Fibroblast of gingiva (primary cell): Measurements from ENCODE around the gene ZNF648.
"Not testable (repeated sequence)": the region's sequence is repeated elsewhere in the genome, so short reads cannot be mapped to it uniquely, and the experiment has no call there.

Source experiments
- DNase-seq: peaks from one replicate; pipeline ENCODE4 v3.0.0-alpha.2; 2011; ENCODE audit warnings: low read depth

The ZNF648 gene

DNA sequence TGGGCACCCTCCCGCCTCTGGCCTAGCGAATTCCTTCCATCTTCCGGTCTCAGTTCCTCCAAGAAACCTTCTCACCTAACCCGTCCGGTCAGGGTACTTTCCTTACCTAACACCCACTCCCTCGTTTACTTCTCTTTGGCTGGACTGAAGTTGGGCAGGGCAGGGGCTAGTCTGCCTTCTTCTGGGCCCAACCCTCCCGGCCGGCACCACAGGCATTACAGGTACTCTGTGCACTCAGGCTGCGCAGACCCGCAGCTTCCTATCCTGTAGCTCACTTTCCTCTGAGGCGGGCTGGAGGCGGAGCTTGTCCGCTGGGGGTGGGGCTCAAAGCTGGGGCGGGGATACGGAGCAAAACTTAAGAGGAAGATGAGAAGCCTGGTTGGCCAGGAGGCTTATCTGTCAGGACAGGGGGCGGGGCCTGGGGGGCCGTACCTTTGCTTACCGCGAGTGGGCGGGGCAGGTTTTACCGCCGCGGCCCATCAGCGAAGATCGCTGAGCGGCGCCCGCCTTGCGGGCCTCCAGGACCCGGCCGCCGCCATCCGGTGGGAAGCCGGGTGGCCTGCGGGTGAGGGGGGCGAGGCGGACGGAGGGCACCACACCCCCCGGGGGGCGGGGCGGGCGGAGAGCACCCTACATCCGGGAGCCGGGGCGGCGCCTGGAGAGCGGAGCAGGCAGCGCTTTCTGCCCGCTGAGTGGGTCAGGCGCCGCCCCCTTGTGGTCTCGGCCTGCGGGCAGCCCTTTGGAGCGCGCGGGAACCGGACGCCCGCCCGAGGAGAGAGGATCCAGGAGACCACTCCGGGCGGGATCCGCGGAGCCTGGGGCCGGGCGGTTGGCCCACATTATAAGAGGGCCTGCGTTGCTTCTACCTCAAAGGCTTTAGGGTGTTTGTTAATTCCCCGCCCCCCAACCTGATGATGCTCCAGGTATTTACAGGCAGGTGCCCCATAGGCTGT is 31.9 kb downstream of the ZNF648 start:
- DNase-seq = peak; percentile 80

DNA sequence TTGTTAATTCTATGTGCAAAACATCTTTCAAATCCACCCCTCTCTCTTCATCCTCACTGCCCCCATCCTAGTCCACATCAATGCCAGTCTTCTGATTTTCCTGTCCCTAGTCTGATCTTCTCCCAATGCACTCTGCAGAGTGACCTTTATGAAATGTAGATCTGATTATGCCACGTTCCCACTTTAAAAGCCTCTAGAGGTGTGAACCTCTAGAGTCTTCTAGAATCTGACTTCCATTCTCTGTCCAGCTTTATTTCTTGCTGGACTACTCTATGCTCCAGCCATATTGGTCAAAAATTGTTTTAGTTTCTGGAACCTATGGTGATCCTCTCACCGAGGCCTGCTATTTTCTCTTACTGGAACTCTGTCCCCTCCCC is 32.5 kb downstream of the ZNF648 start:
- DNase-seq = no peak

DNA sequence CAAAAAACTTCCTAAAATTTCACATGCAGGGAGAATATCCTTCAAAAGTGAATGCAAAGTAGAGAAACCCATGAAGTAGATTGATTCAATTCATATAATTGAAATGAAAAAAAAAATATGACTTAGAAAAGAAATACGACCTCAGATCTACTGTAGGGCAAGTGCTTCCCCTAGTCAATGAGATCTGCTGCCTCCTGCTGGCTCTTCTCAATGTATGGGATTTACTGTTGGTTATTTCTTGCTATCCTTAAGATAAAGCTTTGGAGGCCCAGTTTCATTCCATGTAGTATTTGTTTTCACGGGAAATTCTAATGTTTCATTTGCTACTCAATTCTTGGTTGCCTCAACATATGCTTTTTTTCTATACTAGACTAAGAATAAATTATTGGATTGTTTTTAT is 46.2 kb downstream of the ZNF648 start:
- DNase-seq = no peak

DNA sequence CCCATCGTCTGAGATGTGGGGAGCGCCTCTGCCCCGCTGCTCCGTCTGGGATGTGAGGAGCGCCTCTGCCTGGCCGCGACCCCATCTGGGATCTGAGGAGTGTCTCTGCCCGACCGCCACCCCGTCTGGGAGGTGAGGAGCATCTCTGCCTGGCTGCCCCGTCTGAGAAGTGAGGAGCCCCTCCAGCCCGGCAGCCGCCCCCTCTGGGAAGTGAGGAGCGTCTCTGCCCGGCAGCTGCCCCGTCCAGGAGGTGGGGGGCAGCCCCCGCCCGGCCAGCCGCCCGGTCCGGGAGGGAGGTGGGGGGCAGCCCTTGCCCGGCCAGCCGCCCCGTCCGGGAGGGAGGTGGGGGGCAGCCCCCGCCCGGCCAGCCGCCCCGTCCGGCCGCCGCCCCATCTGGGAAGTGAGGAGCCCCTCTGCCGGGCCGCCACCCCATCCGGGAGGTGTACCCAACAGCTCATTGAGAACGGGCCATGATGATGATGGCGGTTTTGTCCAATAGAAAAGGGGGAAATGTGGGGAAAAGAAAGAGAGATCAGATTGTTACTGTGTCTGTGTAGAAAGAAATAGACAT is 50.6 kb downstream of the ZNF648 start:
- not testable (repeated sequence) for DNase-seq

DNA sequence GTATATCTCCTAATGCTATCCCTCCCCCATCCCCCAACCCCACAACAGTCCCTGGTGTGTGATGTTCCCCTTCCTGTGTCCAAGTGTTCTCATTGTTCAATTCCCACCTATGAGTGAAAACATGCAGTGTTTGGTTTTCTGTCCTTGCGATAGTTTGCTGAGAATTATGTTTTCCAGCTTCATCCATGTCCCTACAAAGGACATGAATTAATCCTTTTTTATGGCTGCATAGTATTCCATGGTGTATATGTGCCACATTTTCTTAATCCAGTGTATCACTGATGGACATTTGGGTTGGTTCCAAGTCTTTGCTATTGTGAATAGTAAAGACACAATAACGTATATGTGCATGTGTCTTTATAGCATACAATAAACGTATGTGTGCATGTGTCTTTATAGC is 56.1 kb downstream of the ZNF648 start:
- DNase-seq = not testable (repeated sequence)

DNA sequence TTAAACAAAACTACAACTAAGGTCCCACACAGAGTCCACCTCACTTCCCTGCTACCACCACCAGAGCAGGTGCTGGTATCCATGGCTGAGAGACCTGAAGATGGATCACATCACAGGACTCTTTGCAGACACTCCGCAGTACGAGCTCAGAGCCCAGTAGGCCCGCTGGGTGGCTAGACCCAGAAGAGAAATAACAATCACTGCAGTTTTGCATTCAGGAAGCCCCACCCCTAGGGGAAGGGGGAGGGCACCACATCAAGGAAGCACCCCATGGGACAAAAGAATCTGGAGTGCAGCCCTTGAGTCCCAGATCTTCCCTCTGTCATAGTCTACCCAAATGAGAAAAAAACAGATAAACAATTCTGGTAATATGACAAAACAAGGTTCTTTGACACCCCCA is 56.9 kb downstream of the ZNF648 start:
- DNase-seq = no peak
